G401 (cell line): ENCODE measurements around the gene FH. TPM values are rescaled to one million over a fixed set of nuclear protein-coding genes. Genes with fewer than 3 reads are reported as not detected.

Experiments
- DNase-seq: peaks from one replicate; pipeline ENCODE4 v3.0.0-alpha.2; 2015; ENCODE audit warnings: low spot score
- in situ Hi-C: cut with HindIII; loops from 2 replicates; pipeline ENCODE4 v1.10.0; 2016; ENCODE audit warnings: low sequenced_read_pairs, mixed read lengths
- total RNA-seq: library from RNA; depleted of rRNA; stranded (reverse); fragments of >200 nt; shearing (Covaris generic); gene quantifications from 2 replicates; pipeline ENCODE4 v1.2.3, GENCODE V29; 2014; rRNA removed

Gene FH
- 126 and 145 TPM in 2 replicates for total RNA-seq

DNA sequence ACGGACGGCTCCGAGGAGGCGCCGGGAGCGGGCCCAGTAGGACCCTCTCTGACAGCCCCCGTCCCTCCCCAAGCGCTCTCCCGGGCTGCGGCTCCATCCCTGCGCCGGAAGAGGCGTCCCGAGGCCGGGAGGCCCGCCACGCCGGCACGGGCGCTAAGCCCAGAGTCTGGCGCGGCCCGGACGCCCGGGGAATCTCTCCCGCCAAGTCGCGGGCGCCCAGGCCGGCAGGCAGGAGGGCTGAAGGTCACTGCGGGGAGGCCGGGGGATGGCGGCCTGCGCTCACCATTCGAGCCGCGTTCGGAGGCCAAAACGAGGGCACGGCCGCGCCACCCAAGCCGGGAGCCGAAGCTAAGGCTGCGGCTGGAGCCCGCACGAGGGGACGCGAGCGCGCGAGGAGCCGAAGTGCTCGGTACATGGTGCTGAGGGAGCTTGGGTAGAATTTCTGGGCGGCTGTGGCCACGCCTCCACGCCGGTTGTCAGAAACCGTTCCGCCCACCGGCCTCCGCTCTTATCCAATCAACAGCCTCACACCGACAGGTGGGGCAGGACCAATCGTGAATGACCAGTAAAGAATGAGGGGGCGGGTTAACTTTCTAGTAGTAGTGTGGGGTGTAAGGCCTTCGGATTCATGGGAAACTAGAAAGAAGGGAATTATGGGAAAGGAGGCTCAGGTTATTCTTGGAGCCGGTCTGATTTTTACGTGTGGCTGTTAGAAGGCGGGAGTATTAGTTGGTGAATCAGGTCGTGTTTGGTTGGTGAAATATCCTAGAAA is at the start of gene FH:
FH (minus strand) TSS at position 448 of the 772 bp plus-strand sequence; CDS start at position 415, 33 bp downstream.
- peak; percentile 100 for DNase-seq
- in situ Hi-C loops = no loop called here

DNA sequence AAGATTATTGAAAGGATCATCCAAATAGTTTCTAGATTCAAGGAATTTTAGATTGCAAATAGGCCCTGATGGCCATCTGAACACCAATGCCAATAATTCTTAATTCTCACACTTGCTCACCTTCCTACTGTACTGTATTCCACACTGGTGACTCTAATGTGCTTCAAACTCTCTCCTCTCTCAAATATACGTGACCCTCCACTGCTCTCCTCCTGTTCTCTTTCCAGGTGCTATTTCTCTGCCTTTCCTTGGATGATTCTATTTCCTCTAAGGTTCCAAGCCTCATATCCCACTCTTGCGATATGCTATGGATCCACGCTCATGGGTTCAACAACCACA is 41.3 kb upstream of the FH start:
- in situ Hi-C loops = no loop called here
- no peak for DNase-seq

DNA sequence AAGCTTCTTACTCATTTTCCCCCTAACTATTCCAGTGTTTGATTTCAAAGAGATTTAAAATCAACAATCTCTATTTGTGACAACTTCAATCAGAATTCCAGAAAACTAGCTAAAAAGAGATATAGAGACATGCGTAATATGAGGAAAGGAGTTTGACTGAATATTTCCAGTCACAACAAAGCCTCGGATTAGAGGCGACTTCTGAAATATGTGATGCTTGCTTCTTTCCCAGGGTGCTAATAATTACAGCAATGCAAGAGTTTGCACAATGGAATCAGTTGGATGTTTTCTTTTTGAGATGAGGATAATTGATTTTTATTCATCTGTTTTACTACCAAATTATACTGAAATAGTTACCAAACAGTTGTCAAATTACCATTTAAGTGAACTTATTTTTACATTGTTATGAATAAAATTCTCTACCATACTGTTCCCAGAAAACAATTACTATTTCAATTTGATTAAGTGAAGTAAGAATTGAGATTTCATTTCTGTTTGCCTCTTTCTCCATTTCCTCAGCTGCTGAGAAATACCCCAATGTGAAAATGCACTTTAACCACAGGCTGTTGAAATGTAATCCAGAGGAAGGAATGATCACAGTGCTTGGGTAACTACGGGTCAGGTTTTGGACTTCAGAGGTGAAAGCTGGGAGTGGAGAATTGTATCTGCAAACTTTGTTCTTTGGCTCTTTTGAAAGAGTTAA is 40.7 kb upstream of the FH start:
- in situ Hi-C loops = no loop called here
- no peak for DNase-seq

DNA sequence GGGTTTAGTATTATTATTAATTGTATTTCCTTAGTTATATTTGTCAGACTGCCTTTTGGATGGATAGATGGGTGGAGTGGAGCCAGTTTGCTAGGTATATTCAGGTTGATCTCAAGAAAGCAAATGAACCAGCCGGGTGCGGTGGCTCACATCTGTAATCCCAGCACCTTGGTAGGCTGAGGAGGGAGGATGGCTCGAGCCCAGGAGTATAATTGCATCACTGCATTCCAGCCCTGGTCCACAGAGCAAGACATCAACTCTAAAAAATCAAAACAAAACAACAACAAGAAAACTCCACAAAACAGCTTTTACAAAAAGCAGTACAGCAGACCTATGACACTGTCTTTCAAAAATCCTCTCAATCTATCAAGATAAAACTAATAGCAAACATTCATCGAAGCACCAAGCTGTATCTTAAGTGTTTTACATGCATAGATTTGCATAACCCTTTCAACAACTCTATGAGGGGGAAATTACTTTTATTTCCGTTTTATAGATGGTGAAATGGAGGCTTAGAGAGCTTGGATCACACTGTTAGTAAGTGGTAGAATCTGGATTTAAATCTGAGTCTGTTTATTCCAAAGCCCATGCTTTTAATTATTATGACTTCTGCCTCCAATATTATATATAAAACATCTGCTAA is 38.1 kb upstream of the FH start:
- DNase-seq = no peak

DNA sequence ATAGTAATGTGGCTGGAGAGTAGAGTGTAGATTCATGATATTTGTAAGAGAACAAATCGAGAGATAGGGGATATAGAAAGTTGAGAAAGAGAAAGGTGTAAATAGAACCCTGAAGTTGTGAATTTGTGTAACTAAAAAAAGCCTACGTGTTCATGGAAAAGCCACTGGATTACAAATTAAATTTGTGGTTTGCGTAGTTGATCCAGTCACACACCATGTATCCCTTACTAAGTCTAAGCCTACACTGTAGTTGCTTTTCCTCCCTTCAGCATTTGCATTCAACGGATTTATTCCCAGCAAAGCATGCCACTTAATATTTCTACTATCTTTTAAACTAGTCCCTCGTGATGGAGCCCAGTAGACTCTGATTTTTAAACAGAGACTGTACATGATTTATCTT is 37.5 kb upstream of the FH start:
- no peak for DNase-seq
- in situ Hi-C loops = no loop called here

More for the DNA sequence above, 38.1 kb upstream of the FH start:
- in situ Hi-C loops = no loop called here

DNA sequence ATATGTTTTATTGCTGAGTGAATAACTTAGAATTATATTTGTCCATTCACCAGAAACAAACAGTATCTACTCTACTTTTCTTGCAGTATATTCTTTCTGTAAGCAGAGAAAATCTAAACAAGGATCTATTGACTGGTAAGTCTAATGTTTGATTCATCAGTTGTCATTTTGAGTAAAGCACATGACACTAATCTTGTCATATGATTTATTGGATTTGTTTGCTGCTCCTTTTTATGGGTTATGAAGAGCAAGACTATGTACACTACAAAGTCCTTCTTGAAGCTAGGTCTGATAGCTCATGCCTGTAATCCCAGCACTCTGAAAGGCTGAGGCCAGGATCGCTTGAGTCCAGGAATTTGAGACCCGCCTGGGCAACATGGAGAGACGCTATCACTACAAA is 36.0 kb upstream of the FH start:
- DNase-seq = no peak
- in situ Hi-C loops = no loop called here

DNA sequence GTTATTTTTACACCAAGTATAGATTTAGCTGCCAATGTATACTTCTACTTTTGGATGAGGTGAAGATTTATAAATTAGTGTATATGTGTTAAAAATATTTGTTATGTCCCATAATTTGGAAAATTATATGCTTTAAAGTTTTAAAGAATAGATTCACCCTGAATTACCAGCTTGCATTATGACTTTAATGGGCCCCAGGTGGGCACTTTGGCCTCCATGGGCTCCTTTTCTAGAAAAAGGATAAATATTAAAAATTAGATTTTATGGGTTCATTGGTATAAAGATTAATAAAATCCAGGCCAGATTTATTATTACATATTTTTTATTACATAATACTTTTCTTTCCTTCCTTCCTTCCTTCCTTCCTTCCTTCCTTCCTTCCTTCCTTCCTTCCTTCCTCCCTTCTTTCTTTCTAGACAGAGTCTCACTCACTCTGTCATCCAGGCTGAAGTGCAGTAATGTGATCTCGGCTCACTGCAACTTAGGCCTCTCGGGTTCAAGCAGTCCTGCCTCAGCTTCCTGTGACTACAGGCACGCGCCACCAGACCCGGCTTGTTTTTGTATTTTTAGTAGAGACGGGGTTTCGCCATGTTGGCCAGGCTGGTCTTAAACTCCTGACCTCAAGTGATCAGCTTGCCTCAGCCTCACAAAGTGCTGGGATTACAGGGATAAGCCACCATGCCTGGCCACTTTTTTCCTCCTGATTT is 34.5 kb upstream of the FH start:
- in situ Hi-C loops = no loop called here
- DNase-seq = no peak

DNA sequence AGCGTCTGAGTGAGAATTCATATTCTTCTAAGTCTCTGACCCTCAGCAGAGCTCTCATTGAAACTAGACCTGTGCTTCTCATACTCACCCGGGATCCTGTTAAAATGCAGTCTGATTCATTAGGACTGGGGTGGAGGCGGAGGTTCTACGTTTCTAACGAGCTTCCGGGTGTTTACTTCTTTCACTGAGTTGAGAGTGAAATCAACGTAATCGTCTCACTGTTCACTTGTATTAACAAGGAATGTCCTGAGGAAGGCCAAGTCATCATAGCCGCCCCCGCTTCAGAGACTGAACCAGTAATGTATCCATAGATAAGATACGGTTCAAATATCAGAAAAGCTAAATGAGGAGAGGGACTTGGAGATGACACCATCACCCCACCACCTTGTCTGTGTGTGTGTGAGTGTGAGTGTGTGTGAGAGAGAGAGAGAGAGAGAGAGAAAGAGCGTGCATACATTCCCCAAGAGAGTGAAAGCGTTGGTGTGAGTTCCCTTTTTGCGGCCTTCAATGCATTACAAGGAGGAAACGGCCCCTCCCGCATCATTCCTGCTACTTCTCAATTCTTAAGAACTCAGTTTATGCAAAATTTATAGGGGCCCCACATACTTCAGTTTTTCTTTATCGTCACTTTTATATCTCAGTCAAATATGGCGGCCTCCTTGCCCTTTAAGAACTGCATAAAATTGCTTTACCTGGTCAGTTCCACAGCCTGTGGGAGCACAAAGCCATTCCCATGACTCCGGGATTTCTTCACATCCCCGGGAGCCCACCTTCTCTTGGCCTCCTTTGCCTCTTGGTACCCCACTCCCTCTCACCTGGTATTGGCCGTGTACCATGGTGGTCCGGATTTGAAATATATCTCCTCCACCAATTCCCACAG is 32.4 kb upstream of the FH start:
- in situ Hi-C loops = no loop called here

DNA sequence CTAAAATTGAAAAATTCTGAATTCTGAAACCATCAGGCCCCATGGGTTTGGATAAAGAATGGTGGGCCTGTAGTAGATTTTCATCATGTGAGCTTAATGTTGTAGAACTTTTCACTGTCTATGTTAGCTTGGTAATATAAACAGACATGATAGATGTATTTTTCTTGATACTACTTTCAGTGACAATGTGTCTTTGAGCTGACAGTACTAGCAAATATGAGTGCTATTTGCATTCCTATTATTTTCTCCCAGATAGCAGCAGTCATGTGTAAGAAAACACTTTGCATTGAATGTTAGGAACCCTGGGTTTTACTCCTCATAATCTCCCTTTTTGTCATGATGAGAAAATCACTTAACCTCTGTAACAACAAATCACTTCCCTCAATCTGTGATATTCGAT is 30.8 kb upstream of the FH start:
- in situ Hi-C loops = no loop called here

More for the DNA sequence above, 32.4 kb upstream of the FH start:
- DNase-seq = no peak

DNA sequence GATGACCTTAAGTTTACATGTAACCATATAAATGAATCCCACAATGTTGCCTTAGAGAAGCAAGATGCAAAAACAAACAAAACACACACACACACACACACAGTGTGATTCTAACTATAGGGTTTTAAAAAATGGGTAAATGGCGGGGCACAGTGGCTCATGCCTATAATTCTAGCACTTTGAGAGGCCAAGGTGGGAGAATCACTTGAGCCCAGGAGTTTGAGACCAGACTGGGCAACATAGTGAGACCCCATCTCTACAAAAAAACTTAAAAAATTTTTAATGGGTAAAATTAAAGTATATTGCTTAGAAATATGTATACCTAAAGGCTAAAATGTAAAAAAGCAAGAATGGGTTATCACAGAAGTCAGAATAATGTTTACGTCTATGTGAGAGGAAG is 28.5 kb upstream of the FH start:
- in situ Hi-C loops = no loop called here
- DNase-seq = no peak

More for the DNA sequence above, 30.8 kb upstream of the FH start:
- no peak for DNase-seq

DNA sequence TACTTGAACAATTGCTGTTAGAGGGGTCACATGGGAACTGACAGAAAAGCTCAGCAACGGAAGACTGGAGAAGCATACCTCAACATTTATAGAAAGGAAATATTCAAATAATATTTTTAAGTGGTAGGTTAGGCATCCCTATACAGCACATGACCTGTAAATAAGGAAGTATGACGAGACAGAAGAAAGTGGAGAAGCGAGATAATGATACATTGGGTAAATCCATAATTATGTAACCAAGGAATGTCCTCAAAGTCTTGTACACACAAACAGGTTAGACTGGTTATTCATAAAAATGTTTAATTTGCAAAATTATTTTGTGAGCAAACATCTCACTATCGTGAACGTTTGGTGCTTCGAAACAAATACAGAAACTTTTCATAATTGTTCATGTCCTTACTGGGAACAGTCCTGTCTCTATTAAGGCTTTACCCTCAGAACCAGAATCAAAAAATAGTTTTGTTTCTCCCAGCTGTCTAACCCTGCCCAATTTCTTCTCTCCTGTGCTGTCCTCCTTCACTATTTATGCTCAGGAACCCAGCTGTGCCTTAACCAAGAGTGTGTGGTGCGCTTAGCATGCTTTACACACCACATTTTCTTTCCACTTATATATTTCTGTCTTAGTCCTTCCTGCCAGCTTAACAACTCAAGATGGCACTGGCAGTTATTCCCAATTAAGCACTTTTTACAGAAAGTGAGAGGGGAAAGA is 22.8 kb upstream of the FH start:
- DNase-seq = no peak
- in situ Hi-C loops = no loop called here

DNA sequence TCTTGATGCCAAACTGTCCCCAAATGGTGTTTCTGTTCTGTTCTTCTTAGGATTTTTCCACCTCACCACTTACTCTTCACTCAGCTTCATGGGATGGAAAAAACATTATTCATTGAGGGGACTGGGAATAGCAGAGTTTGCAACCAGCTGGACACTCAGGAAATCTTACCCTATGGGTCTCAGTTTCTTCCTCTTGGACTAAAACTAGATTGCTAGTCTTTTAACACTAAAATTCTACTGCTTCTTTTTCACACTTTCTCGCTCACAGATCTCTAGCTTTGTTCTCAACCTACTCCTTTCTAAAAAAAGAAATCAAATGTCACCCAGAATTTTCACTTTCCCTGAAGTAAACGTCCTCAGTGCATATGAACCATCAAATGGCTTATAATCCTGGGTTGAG is 17.4 kb upstream of the FH start:
- DNase-seq = no peak
- in situ Hi-C loops = no loop called here

DNA sequence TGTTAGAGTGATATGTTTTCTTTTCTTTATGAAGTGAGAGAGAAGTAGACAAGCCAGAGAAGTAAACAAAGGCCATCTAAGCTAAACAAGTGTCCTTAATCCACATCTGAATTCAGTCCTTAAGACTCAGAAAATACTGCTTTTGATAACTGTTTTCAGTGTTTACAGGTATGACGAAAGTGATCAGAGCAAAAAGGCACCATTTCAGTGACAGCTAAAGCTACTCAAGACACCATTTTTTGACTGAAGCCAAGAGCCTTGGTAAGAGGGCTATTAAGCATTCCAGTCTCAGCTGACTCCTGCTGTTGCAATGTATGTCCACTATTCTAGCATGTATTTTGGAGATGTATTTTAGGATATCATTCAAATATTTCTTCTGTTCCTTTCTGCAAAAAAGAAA is 16.7 kb upstream of the FH start:
- in situ Hi-C loops = no loop called here
- no peak for DNase-seq

DNA sequence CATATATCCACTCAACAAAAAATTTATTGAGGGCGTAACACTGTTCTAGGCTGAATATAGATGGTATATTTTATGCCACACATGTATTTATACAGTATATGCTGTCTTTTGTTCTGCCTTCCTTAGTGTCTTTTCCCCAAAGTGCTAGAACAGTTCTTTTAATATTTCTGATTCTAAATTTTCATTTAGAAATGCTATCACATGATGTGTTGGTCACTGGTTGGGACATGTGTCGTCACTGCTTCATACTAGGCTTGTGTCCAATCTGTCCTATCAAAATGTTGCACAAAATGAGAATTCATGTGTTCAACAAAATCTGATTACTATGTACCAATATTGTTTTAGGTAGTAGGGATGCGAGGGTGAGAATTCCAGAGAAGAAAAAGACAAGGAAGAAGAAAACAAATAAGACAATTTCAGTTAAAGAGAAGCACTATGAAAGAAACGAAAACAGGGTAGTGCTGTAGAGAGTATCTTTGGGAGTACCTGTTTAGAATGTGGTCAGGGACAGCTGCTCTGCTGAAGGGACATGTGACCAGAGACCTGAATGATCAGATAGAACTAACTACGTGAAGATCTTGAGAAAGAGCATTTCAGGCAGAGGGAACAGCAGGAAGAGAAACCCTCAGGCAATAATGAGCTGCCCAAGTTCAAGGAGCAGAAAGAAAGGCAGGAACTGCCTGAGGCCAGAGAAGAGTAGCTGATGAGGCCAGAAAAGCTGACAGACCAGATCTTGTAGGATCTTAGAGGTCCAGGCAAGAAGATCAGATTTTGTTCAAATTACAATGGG is 14.0 kb upstream of the FH start:
- DNase-seq = no peak
- in situ Hi-C loops = no loop called here

DNA sequence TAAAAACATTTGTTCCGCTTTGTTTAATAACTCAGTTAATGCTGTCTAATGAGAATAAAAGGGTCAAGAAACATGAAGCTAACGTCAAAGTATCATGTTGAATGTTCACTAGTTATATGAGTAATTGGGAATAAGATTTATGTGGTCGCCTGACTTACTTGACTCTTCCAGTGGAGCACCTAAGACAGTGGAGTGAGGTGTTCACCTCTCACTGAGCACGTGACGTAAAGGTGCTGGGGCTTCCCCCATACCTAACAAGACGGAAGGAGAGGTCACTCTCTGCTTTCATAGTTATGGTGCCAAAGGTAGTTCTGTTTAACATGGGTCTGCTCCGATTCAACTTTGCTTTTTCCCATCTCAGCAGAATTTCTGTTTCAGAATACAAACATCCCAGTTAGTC is 13.3 kb upstream of the FH start:
- DNase-seq = no peak
- in situ Hi-C loops = no loop called here

DNA sequence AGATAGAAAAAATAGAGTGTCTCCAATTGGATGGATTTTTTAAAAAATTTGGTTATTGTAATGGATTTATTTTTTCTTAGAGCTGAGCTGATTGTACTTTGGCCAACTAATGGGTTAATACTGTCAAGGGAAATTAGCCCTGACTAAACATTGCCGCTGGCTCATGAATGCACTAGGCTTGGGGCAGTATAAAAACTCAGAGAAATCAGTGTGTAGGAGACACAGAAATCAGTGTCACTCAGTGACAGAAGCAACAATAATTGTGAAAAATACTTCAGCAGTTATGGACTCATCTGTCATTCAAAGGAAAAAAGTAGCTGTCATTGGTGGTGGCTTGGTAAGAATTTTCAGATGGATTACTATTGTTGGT is 12.6 kb upstream of the FH start, which contains the start of gene KMO:
KMO (plus strand) TSS at position 217 of the 370 bp plus-strand sequence; CDS start at position 284, 67 bp downstream.
- in situ Hi-C loops = no loop called here
- no peak for DNase-seq
